AG04450 (cell line): ENCODE results near the gene TMEM100. TPM values are rescaled to one million over a fixed set of nuclear protein-coding genes. Genes with fewer than 3 reads are reported as not detected.
"Not testable (repeated sequence)": the region's sequence is repeated elsewhere in the genome, so short reads cannot be mapped to it uniquely, and the experiment has no call there.

Source experiments
- CTCF ChIA-PET: fragments of 300-600, 350-600 bp; formaldehyde crosslinking; extraction: SDS; loops from one replicate; lab custom pipeline; 2022; ENCODE audit warnings: antibody characterized with exemption, inconsistent platforms; lab: Charles Lee
- POLR2A ChIA-PET: fragments of 350-600 bp; formaldehyde crosslinking; extraction: SDS; loops from one replicate; lab custom pipeline; 2021; ENCODE audit warnings: antibody characterized with exemption, inconsistent platforms; lab: Yijun Ruan, JAX
- DNase-seq: peaks from one replicate; pipeline ENCODE4 v3.0.0-alpha.2; 2011; ENCODE audit warnings: low read depth, low spot score
- H3K27ac ChIP-seq: one replicate; pipeline ENCODE4 v1.5.1; 2012; ENCODE audit warnings: low read depth, low read length, control low read depth
- H3K27me3 ChIP-seq: one replicate; pipeline ENCODE4 v1.6.0; 2012; ENCODE audit warnings: low read length; ENCODE audit not compliant: control insufficient read depth, insufficient read depth
- H3K4me3 ChIP-seq: 2 replicates; pipeline ENCODE4 v1.5.1; 2011; ENCODE audit warnings: mild to moderate bottlenecking, low read depth, low read length, control low read depth
- H3K9me3 ChIP-seq: 2 replicates; pipeline ENCODE4 v1.5.1; 2012; ENCODE audit warnings: low read length; ENCODE audit not compliant: control insufficient read depth, insufficient read depth
- CTCF ChIP-seq: IDR thresholded peaks from 2 replicates; pipeline ENCODE4 v1.5.1; 2011; ENCODE audit warnings: low read depth, low read length, control low read depth, inconsistent platforms
- polyA plus RNA-seq: library from polyadenylated mRNA; depleted of rRNA; stranded (reverse); fragments of >200 nt; gene quantifications from 2 replicates; pipeline ENCODE4 v1.2.3, GENCODE V29; 2011; rRNA removed

The TMEM100 gene
- polyA plus RNA-seq, 1 experiment = 0.63 TPM

GRCh38 chr17:55673743-55674506 is 48.7 kb downstream of the TMEM100 start:
- POLR2A ChIA-PET = no interaction called here
- H3K27me3 ChIP-seq = no peaks in the 10 kb centered on the region
- CTCF ChIA-PET = no interaction called here
- DNase-seq = no peak
- no peak for TF ChIP-seq CTCF
- no peak overlapping the region for H3K4me3 ChIP-seq
- no peaks in the 10 kb centered on the region for H3K9me3 ChIP-seq
- no peak overlapping the region for H3K27ac ChIP-seq

- CTCF ChIA-PET = no interaction called here
- no peak overlapping the region for H3K27ac ChIP-seq
- no peak for TF ChIP-seq CTCF
- POLR2A ChIA-PET = no interaction called here
- no peaks in the 10 kb centered on the region for H3K27me3 ChIP-seq
- no peaks in the 10 kb centered on the region for H3K9me3 ChIP-seq
- no peak for DNase-seq
- H3K4me3 ChIP-seq = no peak overlapping the region
These were observed 49.8 kb downstream of the TMEM100 start for GRCh38 chr17:55672585-55673501.

- H3K27me3 ChIP-seq, POLR2A ChIA-PET, H3K27ac ChIP-seq, CTCF ChIA-PET, H3K9me3 ChIP-seq, H3K4me3 ChIP-seq, DNase-seq: not testable (repeated sequence)
These were observed 50.7 kb downstream of the TMEM100 start for GRCh38 chr17:55672010-55672409.

Other genes with a start within 250 kb of the TMEM100 start
- not detected in 2 replicates for gene SMIM36, start 211.4 kb downstream of the TMEM100 start, polyA plus RNA-seq
- gene PCTP, start 28.2 kb upstream of the TMEM100 start, polyA plus RNA-seq = 17.3 and 20.5 TPM in 2 replicates